Fibroblast of mammary gland (primary cell): Measurements from ENCODE around the gene CHST2.
"Not testable (repeated sequence)": the region's sequence is repeated elsewhere in the genome, so short reads cannot be mapped to it uniquely, and the experiment has no call there.

Source experiments
- DNase-seq: peaks from one replicate; pipeline ENCODE4 v3.0.0-alpha.2; 2010; ENCODE audit warnings: low read depth
- H3K4me3 ChIP-seq: 2 replicates; pipeline ENCODE4 v1.5.1; 2011; ENCODE audit warnings: low read depth, mild to moderate bottlenecking, low read length, moderate library complexity; ENCODE audit not compliant: control insufficient read depth
- TF ChIP-seq, protein P1 (sequence below): conservative IDR thresholded peaks from 2 replicates; pipeline ENCODE4 v1.5.1; 2011; ENCODE audit warnings: low read depth, low read length, inconsistent platforms; ENCODE audit not compliant: control insufficient read depth, insufficient read depth

The CHST2 gene, protein sequence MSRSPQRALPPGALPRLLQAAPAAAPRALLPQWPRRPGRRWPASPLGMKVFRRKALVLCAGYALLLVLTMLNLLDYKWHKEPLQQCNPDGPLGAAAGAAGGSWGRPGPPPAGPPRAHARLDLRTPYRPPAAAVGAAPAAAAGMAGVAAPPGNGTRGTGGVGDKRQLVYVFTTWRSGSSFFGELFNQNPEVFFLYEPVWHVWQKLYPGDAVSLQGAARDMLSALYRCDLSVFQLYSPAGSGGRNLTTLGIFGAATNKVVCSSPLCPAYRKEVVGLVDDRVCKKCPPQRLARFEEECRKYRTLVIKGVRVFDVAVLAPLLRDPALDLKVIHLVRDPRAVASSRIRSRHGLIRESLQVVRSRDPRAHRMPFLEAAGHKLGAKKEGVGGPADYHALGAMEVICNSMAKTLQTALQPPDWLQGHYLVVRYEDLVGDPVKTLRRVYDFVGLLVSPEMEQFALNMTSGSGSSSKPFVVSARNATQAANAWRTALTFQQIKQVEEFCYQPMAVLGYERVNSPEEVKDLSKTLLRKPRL

GRCh38 chr3:143119009-143119914 is at the start of gene CHST2:
TSS of gene CHST2 (plus strand) at chr3:143119771. CDS start at chr3:143120817, 1,046 bp downstream.
- peak within 1 kb of the TSS; percentile 85 for H3K4me3 ChIP-seq
- TF ChIP-seq, protein P1, sequence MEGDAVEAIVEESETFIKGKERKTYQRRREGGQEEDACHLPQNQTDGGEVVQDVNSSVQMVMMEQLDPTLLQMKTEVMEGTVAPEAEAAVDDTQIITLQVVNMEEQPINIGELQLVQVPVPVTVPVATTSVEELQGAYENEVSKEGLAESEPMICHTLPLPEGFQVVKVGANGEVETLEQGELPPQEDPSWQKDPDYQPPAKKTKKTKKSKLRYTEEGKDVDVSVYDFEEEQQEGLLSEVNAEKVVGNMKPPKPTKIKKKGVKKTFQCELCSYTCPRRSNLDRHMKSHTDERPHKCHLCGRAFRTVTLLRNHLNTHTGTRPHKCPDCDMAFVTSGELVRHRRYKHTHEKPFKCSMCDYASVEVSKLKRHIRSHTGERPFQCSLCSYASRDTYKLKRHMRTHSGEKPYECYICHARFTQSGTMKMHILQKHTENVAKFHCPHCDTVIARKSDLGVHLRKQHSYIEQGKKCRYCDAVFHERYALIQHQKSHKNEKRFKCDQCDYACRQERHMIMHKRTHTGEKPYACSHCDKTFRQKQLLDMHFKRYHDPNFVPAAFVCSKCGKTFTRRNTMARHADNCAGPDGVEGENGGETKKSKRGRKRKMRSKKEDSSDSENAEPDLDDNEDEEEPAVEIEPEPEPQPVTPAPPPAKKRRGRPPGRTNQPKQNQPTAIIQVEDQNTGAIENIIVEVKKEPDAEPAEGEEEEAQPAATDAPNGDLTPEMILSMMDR = no peak
- DNase-seq = peak; percentile 72

DNA sequence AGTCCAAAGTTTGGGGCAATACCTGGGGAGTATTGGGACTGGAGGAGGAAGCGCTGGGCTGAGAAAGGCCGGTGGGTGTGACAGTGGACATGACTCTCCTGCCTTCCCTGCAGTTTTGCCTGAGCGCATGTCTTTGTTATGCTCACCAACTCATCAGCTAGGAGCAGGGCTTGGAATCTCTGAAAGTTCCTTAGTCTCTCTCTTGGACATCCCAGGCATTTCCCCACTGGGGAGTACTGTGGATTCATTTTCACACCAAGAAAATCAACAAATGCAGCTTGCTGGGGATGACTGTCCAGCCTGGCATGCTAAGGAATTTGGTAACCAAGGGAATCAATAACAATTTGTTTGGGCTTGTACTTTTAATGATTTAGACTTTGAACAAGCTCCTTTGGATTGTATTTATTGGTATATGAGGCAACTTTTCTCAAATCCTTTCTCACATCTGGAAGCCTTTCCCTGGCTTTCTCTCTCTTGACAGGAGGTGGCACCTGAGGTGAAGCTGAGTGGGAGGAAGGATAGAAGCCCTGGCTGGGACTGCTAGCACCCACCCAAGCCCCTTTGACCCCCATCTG is 48.5 kb upstream of the CHST2 start:
- no peak overlapping the region for H3K4me3 ChIP-seq
- peak; percentile 89 for DNase-seq

DNA sequence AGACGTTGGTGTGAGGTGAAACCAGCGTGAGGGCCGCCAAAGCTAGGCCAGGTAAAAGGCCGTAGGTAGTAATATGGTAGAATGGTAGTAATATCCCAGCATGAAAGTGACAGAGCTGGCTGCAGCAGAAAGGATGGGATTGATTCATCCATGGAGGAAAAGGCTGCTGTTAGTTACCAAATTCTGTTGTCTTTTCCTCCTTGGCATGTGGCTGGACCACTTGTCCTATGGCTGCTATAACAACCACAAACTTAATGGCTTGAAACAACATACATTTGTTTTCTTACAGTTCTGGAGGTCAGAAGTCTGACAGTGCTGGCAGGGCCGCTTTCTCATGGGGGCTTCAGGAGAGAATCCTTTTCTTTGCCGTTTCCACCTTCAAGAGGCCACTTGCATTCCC is 47.8 kb upstream of the CHST2 start:
- H3K4me3 ChIP-seq = no peak overlapping the region
- no peak for DNase-seq
- TF ChIP-seq, protein P1 = no peak

More for the DNA sequence above, 48.5 kb upstream of the CHST2 start:
- TF ChIP-seq, protein P1 = no peak

- not testable (repeated sequence) for H3K4me3 ChIP-seq, DNase-seq
Observed at GRCh38 chr3:143072298-143073020, 47.1 kb upstream of the CHST2 start.

- H3K4me3 ChIP-seq, DNase-seq: not testable (repeated sequence)
Observed at GRCh38 chr3:143073541-143073940, 46.0 kb upstream of the CHST2 start.

DNA sequence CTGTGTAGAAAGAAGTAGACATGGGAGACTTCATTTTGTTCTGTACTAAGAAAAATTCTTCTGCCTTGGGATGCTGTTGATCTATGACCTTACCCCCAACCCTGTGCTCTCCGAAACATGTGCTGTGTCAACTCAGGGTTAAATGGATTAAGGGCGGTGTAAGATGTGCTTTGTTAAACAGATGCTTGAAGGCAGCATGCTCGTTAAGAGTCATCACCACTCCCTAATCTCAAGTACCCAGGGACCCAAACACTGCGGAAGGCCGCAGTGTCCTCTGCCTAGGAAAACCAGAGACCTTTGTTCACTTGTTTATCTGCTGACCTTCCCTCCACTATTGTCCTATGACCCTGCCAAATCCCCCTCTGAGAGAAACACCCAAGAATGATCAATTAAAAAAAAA is 45.6 kb upstream of the CHST2 start:
- H3K4me3 ChIP-seq, DNase-seq: not testable (repeated sequence)

- TF ChIP-seq, protein P1 = no peak
- peak; percentile 77 for DNase-seq
- no peak overlapping the region for H3K4me3 ChIP-seq
Observed at GRCh38 chr3:143078883-143079282, 40.7 kb upstream of the CHST2 start.
